Type B pancreatic cell (in vitro differentiated cells): Measurements from ENCODE around the gene TCF19. TPM values are rescaled to one million over a fixed set of nuclear protein-coding genes. Genes with fewer than 3 reads are reported as not detected.
A peak's percentile ranks its signal among the peaks of the same experiment; 100 is the strongest.

ENCODE experiments used
- DNase-seq: peaks from one replicate; pipeline ENCODE4 v3.0.0; 2021; ENCODE audit warnings: mixed read lengths; ENCODE audit not compliant: unreplicated experiment; ENCODE audit errors: extremely low spot score
- H3K27ac Mint-ChIP-seq: 2 replicates; pipeline ENCODE4 v1.8.0; 2021; ENCODE audit warnings: mild to moderate bottlenecking, mixed read lengths
- H3K27me3 Mint-ChIP-seq: 2 replicates; pipeline ENCODE4 v1.8.0; 2021; ENCODE audit warnings: mixed read lengths
- H3K36me3 Mint-ChIP-seq: 2 replicates; pipeline ENCODE4 v1.8.0; 2021; ENCODE audit warnings: mixed read lengths
- H3K4me1 Mint-ChIP-seq: one replicate; pipeline ENCODE4 v1.8.0; 2021; ENCODE audit warnings: mixed read lengths; ENCODE audit not compliant: unreplicated experiment
- H3K4me3 Mint-ChIP-seq: 2 replicates; pipeline ENCODE4 v1.8.0; 2021; ENCODE audit warnings: mild to moderate bottlenecking, mixed read lengths
- H3K9me3 Mint-ChIP-seq: 2 replicates; pipeline ENCODE4 v1.8.0; 2021; ENCODE audit warnings: mixed read lengths
- CTCF ChIP-seq: fragments of 200-600 bp; sonication (generic); conservative IDR thresholded peaks from 2 replicates; pipeline ENCODE4 v1.5.0; 2021; ENCODE audit warnings: antibody characterized with exemption, mild to moderate bottlenecking
- total RNA-seq: library from RNA; stranded (reverse); gene quantifications from 2 replicates; pipeline ENCODE4 v1.2.1, GENCODE V29; 2021; ENCODE audit warnings: low replicate concordance

The TCF19 gene
- total RNA-seq, 1 donor from 2014 or later, result 18.9 TPM

- H3K4me3 Mint-ChIP-seq, result no peak within 1 kb of the TSS
- no peaks in the 10 kb centered on the region for H3K9me3 Mint-ChIP-seq
- TF ChIP-seq CTCF, result no peak
- H3K4me1 Mint-ChIP-seq, result no peaks in the 10 kb centered on the region
- no peak for DNase-seq
- H3K27me3 Mint-ChIP-seq, result peaks cover 45% of the 10 kb centered on the region
- no peak within 1 kb of the TSS for H3K27ac Mint-ChIP-seq
- no peaks in the 10 kb centered on the region for H3K36me3 Mint-ChIP-seq
These were observed 38.1 kb upstream of the TCF19 start, which contains the start of gene CDSN for GRCh38 chr6:31120151-31120915. CDSN (minus strand) TSS chr6:31120446; CDS start chr6:31120419, 27 bp downstream.

- no peak for TF ChIP-seq CTCF
- no peak for DNase-seq
- Mint-ChIP-seq H3K27me3 (peaks cover 36% of the 10 kb centered on the region), H3K9me3 (no peaks in the 10 kb centered on the region), H3K4me3 (no peak overlapping the region), H3K4me1 (no peaks in the 10 kb centered on the region), H3K36me3 (no peaks in the 10 kb centered on the region), H3K27ac (no peak overlapping the region)
These were observed 37.1 kb upstream of the TCF19 start for GRCh38 chr6:31121131-31121790.

DNA sequence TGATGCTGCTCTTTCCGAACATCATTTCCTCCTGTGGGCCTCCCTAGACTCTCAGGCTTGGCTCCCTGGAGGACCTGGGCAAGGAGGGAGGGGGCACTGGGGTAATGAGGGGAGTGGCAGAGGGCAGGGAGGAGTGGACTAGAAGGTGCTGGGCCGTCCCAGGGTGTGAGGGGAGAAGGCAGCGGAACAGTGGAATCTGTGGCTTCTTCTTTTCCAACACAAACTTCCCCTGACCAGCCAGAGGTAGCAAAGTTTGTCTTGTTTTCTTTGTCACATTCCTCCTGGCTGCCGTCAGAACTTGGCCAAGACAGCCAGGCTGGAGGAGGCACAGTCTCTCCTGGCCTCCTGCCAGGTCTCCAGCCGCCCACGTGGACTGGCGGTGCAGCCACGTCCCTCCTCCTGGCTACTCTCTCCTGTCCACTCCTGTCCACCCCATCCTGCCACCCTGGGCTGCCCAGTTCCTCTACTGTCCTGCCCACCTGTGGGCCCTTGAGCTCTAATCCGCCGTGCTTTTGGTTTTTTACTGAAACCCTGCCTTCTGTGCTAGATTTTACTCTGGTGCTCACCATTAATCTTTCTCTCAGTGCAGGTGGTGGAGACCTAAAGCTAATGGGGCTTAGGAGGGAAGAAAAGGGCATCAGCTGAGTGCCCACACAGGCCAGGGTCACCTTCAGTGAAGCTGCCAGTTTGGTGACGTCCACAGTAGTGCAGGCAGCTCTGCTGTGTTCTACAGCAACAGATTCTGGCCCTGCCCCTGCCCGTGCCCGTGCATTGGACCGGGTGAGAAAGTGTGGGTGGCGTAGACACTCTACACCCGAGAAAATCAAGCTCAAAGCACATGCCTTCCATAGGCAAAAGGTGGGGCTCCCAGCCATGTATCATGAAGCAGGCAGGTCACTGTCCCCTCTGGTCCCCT, 35.3 kb upstream of the TCF19 start:
- no peaks in the 10 kb centered on the region for H3K9me3 Mint-ChIP-seq
- no peak for DNase-seq

GRCh38 chr6:31125162-31125561, 33.2 kb upstream of the TCF19 start:
- DNase-seq, result no peak
- Mint-ChIP-seq H3K27ac (no peak overlapping the region), H3K36me3 (no peaks in the 10 kb centered on the region), H3K4me1 (peaks cover 5% of the 10 kb centered on the region), H3K4me3 (no peak overlapping the region), H3K9me3 (no peaks in the 10 kb centered on the region), H3K27me3 (peaks cover 37% of the 10 kb centered on the region)
- no peak for TF ChIP-seq CTCF

More for the DNA sequence above, 35.3 kb upstream of the TCF19 start:
- Mint-ChIP-seq H3K27ac (peak overlapping the region; percentile 19), H3K36me3 (no peaks in the 10 kb centered on the region), H3K27me3 (peaks cover 34% of the 10 kb centered on the region), H3K4me3 (no peak overlapping the region), H3K4me1 (peaks cover 3% of the 10 kb centered on the region)
- no peak for TF ChIP-seq CTCF

- Mint-ChIP-seq H3K4me3 (no peak overlapping the region), H3K4me1 (peaks cover 5% of the 10 kb centered on the region), H3K36me3 (no peaks in the 10 kb centered on the region), H3K9me3 (no peaks in the 10 kb centered on the region), H3K27me3 (peaks cover 37% of the 10 kb centered on the region), H3K27ac (no peak overlapping the region)
- TF ChIP-seq CTCF, result no peak
- DNase-seq, result no peak
These were observed 32.6 kb upstream of the TCF19 start for GRCh38 chr6:31125586-31126363.
